Stimulated activated CD4-positive, alpha-beta T cell treated with anti-CD3 and anti-CD28 coated beads, Interleukin-1b, Interleukin-23, amount 100 ng/mL, for 4 hours (primary cell): Measurements from ENCODE around the gene PIBF1.
A peak's percentile ranks its signal among the peaks of the same experiment; 100 is the strongest.

Experiments used
- DNase-seq, 2 donors: peaks; one replicate each; pipeline ENCODE4 v3.0.0-alpha.2; 2020; ENCODE audit warnings: low read depth in 2 of 2

PIBF1 gene

GRCh38 chr13:73059460-73060250 is 277.7 kb downstream of the PIBF1 start:
- peak; percentile 15 to 40 for DNase-seq

- DNase-seq = no peak
Measured at GRCh38 chr13:73060251-73061160, 278.6 kb downstream of the PIBF1 start.

GRCh38 chr13:73061473-73061872 is 279.5 kb downstream of the PIBF1 start:
- DNase-seq = no peak

- no peak for DNase-seq
Measured at GRCh38 chr13:73061876-73062275, 279.9 kb downstream of the PIBF1 start.

- DNase-seq = no peak
Measured at GRCh38 chr13:73062468-73062867, 280.5 kb downstream of the PIBF1 start.

- DNase-seq = no peak
Measured at GRCh38 chr13:73063166-73063565, 281.2 kb downstream of the PIBF1 start.

- DNase-seq = no peak
Measured at GRCh38 chr13:73065036-73065435, 283.1 kb downstream of the PIBF1 start.

GRCh38 chr13:73065665-73066340 is 283.9 kb downstream of the PIBF1 start:
- DNase-seq = no peak
